A549 treated with DMSO at 1 μM for 4 hours (cell line): ENCODE measurements around the gene HERC3. TPM values are rescaled to one million over a fixed set of nuclear protein-coding genes. Genes with fewer than 3 reads are reported as not detected.

Experiments
- total RNA-seq: library from RNA; stranded (reverse); fragments of 200-300 nt; extraction: Qiagen RNA extraction; gene quantifications from 5 replicates; pipeline ENCODE4 v1.2.3, GENCODE V29; 2022; ENCODE audit warnings: low read depth

The HERC3 gene
- total RNA-seq: 4.0 to 7.7 TPM (median 6.1 TPM) in 5 replicates

GRCh38 chr4:88591787-88592599 is at the start of gene HERC3:
TSS of gene HERC3 (plus strand) at chr4:88592480. CDS start at chr4:88605824, 13,344 bp downstream.

GRCh38 chr4:88697588-88698329 is 105.5 kb downstream of the HERC3 start, which contains the start of gene NAP1L5:
TSS of gene NAP1L5 (minus strand) at chr4:88697829. CDS start at chr4:88697754, 75 bp downstream.

Other genes starting within 250 kb of the HERC3 start
- 3.2 to 4.2 TPM (median 3.6 TPM) in 5 replicates for gene HERC6, start 213.6 kb upstream of the HERC3 start, total RNA-seq
- gene HERC5, start 135.4 kb upstream of the HERC3 start, total RNA-seq: 4.4 to 5.2 TPM (median 4.7 TPM) in 5 replicates
- gene PYURF, start 68.7 kb upstream of the HERC3 start, total RNA-seq: 64.2 to 84.6 TPM (median 75.9 TPM) in 5 replicates
- 1.9 to 2.7 TPM (median 2.4 TPM) in 5 replicates for gene NAP1L5, start 105.3 kb downstream of the HERC3 start, total RNA-seq